GM21367 (cell line): Measurements from ENCODE around the gene TDP1.
A peak's percentile ranks its signal among the peaks of the same experiment; 100 is the strongest.
"Not testable (repeated sequence)": the region's sequence is repeated elsewhere in the genome, so short reads cannot be mapped to it uniquely, and the experiment has no call there.

Experiments used
- ATAC-seq: cut with Tn5 transposase; IDR thresholded peaks from one replicate; pipeline ENCODE4 v1.9.1; 2021; ENCODE audit not compliant: unreplicated experiment

Gene TDP1

DNA sequence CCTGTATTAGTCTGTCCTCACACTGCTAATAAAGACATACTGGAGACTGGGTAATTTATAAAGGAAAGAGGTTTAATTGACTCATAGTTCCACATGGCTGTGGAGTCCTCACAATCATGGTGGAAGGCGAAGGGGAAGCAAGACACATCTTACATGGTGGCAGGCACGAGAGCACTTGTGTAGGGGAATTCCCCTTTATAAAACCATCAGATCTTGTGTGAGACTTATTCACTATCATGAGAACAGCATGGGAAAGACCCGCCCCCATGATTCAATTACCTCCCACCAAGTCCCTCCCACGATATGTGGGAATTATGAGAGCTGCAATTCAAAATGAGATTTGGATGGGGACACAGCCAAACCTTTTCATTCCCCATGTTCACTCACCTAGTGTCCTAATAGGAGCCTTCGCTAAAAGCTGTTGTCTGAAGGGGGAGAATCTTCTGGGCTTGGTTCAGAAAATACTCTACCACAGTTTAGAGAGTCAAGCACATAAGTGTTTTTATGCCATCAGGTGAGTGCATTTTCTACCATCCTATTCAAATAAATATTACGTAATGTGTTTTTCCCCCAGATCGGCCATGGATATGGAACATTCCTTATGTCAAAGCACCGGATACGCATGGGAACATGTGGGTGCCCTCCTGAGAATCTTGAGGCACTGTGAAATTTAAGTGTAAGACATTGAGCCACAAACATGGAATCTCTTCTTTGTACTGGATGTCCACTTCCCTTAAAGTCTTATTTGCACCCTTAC lies 86.9 kb downstream of the TDP1 start:
- no peak for ATAC-seq

DNA sequence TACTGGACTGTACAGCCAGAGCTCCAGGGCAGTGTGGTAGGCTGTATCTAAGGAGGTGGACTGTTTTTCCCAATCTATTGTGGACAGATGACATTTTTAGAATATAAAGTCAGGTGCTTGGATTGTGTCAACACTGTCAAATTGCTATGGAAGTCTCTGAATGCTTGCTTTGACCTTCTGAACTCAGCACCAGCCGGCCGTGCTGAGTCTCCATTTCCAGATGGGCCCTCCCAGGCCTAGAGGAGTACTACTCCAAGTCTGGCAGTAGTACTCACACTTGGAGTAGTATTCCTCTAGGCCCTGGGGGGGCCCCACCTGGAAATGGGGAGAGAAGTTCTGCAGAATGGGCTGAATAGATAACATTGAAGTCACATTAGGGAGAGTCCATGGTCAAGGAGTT lies 89.9 kb downstream of the TDP1 start:
- ATAC-seq: no peak

DNA sequence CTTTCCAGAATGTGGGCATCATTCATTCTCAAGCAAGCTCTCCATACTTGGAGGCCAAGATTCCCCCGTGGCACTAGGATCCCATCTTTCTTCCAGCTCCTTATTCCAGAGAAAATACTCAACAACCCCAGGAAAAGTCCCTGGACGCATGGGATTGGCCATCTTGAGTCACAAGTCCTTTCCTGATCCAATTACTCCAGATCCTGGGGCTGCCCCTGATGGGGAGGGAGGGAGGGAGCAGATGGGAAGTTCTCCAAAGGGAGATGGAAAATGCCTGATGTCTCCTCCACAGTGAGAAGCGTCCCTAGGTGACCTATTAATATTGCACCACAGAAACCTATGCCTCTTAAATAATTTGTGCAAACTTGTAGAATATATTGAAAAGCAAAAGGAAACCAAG lies 93.7 kb downstream of the TDP1 start:
- no peak for ATAC-seq

DNA sequence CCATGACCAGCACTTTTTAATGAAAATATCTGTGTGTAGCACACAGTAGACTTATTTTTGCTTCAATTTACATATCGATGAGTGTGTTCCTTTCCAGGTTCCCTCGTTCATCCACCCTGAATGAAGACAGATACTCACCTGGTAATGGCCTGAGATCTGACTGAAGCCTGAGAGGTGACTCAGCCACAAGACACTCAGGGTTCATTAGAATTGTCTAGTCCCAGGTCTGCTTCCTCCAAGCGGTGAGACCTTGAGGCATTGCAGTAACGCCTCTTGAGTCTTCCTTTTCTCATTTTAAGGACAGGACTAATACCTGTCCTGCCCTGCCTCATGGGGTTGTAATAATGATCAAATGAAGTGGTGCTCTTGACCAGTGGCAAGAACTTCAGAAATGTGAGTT lies 94.5 kb downstream of the TDP1 start:
- no peak for ATAC-seq

DNA sequence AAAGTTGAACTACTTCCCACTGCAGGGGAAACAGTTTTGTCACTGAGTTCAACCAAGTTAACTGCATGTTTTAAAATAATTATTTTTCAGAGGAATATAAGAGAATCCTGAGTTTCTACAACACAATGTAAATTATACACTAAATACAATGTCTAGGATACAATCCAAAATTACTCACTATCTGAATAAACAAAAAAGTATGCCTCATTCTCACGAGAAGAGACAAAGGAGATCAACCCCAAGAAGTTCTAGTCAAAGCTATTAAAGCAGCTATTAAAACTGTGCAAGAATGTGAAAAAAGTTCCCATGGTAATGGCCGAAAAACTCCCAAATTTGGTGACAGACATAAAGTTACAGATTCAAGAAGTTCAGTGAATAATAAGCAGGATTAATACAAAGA lies 97.3 kb downstream of the TDP1 start:
- no peak for ATAC-seq

DNA sequence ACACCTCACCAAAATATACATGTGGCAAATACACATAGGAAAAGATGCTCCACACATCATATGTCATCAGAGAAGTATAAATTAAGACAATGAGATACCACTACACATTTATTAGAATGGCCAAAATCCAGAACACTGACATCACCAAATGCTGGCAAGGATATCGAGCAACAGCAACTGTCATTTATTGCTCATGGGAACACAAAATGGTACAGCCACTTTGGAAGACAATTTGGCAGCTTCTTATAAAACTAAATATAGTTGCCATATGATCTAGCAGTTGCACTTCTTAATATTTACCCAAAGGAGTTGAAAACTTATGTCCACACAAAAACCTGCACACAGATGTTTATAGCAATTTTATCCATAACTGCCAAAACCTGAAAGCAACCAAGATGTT lies 99.1 kb downstream of the TDP1 start:
- no peak for ATAC-seq

DNA sequence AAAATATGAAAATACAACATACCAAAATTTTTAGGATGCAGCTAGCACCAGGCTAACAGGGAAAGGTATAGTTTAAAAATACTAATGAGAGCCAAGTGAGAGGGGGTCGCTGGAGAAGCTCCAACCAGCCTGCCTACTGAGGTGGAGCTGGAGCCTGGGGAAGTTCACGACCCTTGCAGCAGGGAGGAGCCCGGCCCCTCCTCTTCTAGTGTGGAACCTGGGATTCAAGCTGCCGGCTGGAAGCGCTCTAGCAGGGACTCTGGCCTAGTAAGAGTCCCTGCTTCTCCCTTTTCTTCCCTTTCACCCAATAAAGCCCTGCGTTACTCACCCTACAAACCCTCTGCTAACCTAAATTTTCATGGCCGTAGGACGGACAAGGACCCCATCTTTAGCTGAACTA lies 101.1 kb downstream of the TDP1 start:
- ATAC-seq: no peak

DNA sequence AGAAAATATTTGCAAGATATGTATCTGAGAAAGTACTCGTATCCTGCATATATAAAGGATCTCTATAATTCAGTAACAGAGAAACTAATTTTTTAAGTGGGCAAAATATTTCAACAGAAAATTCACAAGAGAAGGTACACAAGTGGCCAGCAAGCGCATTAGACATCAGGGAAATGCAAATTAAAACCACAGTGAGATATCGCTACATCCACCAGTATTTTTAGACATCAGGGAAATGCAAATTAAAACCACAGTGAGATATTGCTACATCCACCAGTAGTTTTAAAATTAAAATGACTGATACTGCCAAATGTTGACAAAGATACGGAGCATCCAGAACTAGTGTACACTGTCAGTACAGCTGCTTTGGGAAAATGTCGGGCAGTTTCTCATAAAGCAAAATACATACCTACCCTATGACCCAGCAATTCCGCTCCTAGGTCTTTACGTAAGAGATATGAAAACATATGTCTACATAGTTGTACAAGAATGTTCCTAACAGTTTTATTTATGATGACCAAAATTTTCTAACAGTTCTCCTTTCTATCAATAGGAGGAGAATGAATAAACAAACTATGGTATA lies 103.2 kb downstream of the TDP1 start:
- no peak for ATAC-seq

DNA sequence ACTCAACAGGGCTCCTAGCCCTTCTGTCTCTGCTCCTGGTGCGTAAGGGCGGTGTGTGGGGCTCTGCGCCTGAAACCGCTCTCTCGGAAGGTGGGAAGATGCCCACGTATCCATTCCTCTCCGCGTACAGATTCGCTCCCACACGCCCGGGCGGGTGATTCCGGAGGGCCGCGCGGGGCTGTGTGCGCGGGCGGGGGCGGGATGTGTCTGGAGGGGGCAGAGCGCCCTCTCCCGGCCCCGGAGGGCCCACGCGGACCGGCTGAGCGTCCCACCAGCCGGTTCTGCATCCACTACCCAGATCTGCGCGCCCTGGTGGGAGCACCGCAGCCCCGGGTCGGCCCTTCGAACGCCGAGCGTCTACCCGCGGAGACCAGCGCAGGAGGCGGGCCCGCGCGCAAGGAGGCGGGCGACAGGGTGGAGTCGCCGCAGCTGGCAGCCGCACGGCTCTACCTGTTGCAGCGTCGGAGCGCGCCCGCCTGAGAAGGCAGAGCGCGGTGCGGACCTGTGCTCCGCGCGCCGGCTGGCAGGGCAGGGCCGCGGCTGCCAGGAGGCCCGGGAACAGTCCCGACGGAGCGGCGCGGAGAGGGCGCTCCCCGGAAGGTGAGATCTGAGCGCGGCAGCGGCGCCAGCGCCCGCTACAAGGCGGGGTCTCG lies 104.7 kb downstream of the TDP1 start:
- peak; percentile 60 for ATAC-seq

DNA sequence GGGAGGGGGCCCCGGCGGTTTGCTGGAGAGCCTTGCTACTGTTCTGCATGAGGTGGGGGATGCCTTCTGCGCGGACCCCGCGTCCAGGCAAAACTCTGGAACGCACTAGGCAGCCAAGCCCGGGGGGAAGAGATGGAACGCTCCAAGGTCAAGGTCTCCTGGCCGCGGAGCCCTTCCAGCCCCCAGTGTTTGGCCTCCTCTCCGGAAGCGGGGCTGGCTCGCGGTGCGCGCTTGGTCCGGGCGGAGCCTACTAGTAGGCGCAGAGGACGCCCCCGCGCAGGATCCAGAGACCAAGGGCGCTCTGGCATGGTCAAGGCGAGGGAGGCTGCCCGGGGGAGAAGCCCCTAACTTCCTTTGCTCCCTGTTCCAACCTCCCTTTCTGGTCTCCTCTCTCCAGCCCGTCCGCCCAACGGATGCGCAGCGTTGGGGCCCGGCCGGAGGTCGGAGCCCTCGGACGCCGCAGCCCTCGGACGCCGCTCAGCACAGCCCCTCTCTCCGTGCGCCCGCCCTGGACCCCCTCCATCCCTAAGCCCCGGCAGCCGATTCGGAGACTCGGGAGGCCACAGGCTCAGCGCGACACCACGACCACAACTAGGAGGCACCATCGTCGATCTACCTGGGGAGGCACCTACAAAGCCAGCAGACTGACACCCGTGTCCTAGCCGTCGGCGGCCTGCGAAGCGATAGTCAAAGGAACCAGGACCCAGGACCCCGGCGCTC lies 105.4 kb downstream of the TDP1 start:
- ATAC-seq: peak; percentile 31

DNA sequence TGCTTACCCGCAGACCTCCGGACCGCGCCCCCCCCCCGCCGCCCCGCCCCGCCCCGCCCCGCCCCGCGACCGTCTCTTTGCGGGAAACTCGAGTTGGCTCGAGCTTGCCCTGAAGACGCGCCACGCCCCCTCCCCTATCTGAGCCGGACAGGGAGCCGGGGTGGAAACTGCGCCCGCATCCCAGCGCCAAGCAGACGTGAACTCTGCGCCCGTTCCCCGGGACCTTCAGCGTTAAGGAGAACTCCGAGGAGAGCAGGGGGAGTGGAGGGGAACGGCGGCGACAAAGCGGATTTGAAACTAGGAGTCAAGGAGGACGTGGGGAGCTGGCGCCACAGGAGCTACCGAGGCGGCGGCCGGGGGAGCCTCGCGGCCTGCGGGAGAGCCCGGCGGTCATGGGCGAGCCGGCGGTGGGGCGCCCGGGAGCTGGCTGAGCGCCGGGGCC lies 106.0 kb downstream of the TDP1 start, which contains the start of gene KCNK13:
KCNK13 (plus strand) TSS at position 310 of the 442 bp plus-strand sequence. CDS start 212 bp downstream, outside the sequence.
- no peak for ATAC-seq

DNA sequence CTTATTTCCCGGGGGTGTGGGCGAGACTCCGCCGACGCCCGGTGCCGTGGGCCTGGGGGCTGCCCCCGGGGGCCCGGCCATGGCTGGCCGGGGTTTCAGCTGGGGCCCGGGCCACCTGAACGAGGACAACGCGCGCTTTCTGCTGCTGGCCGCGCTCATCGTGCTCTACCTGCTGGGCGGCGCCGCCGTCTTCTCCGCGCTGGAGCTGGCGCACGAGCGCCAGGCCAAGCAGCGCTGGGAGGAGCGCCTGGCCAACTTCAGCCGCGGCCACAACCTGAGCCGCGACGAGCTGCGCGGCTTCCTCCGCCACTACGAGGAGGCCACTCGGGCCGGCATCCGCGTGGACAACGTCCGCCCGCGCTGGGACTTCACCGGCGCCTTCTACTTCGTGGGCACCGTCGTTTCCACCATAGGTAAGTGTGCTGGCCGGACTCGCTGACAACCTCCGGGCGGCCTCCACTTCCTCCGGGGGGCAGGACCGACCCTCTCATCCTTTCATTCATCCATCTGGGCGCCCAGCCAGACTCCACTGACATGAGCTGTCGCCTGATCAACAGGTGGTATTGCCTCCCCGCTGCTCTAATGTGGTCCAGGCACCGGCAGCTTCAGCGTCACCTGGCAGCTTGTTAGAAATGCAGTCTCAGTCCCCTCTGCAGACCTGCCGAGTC lies 106.5 kb downstream of the TDP1 start:
- ATAC-seq: no peak

DNA sequence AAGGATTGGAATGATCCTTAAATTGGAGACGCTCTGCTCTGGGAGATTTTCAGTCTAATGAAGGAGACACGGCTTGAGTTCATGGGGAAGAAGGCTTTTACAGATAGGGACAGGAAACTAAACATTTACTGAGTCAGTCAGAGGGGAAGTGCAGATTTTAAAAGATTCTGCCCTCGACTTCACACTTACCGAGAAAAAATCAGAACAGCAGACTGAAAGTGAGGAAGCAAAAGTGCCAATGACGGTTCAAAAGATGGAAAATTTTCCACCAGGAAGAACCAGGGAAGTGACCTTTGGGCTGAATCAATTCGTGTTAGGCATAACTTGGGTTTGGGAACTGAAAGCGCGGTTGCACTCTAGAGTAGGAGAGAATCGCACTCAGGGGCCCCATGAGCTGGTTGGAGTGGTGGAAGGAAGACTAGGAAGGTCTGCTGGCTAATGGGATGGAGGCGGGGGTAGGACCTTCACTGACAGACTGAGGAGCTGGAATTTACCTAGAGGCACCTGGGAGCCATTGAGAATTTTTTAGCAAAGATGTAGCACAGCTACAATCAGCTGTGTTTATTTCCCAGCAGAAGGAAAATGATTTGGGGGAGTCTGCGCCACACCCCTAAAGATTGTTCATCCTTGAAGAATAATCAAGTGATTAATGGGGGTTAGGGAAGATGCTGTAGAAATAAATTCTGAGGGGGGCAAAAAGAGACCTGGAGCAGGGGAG lies 107.3 kb downstream of the TDP1 start:
- no peak for ATAC-seq

DNA sequence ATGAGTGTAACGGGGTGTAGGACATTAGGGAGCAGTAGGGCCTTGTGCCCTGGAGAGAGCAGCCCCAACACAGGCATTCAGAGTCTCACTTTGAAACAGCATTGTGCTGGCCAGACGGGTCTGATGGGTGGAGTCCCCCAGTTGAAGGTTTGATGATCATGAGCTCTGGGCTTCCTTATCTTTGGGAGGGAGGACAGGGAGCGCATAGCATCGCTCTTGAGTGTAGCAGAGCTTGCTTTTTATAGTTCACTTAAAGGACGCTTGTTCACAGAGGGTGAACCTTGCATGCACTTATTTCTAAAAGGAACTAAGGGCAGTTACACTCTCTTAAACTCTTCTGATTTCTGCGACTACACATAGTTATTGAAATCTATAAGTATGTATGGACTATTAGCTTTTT lies 116.6 kb downstream of the TDP1 start:
- no peak for ATAC-seq

DNA sequence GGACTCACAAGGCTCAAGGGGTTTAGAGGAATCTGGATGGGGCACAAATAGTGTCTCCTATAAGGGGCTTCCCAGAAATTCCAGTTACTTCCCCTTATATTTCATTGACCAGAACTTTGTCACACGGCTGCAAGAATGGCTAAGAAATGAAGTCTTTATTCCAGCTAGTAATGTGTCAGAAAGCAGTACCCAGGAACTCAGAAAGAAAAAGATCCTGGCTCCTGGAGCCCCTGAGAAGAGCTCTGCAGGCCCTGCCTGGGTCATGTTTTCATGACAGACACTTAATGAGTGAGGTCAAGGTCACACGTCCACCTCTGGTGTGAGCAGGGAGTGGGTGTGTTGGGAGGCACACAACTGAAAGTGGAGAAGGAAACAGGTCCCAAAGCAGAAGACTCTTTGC lies 123.8 kb downstream of the TDP1 start:
- no peak for ATAC-seq

DNA sequence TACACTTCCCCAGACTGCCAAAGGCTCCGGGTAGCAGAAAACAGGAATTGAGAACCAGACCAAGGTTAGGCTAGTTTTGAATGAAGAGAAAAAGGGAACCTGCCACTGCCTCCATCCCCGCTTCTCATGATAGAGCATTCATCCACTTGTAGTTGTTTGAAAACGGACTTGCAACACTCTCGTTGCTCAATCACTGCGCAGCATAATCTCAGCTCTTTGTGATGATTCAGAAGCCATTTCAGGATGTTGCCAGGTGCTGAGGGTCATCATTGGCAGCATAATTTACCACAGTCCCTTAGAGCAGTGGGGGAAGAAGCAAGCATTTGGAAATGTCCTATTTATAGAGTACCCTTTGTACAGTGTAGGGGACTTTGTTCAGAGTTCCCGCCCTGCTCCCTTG lies 131.7 kb downstream of the TDP1 start:
- no peak for ATAC-seq

DNA sequence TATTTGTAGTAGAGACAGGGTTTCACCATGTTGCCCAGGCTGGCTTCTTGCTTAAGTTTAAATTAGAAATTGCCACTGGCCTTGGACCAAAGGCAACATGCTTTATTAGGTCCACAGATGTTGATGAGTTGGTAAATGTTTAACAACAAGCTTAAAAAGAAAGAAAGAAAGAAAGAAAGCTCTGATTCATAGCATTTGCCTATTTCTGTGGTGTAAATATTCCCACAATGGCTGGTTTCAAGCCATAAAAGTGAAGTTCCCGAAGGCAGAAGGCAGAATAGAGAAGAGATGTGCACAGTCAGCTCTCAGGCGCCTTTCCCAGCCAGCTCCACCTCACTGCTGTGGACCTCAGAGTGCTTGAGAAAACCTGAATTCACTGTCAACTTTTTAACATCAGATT lies 132.4 kb downstream of the TDP1 start:
- no peak for ATAC-seq

DNA sequence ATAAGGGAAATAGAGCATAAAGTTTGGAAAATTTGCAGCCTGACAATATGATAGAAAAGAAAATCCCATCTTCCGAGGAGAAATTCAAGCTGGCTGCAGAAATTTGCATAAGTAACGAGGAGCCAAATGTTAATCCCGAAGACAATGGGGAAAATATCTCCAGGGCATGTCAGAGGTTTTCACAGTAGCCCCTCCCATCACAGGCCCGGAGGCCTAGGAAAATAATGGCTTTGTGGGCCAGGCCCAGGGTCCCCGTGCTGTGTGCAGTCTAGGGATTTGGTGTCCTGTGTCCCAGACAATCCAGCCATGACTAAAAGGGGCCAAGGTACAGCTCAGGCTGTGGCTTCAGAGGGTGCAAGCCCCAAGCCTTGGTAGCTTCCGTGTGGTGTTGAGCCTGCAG lies 133.8 kb downstream of the TDP1 start:
- not testable (repeated sequence) for ATAC-seq

DNA sequence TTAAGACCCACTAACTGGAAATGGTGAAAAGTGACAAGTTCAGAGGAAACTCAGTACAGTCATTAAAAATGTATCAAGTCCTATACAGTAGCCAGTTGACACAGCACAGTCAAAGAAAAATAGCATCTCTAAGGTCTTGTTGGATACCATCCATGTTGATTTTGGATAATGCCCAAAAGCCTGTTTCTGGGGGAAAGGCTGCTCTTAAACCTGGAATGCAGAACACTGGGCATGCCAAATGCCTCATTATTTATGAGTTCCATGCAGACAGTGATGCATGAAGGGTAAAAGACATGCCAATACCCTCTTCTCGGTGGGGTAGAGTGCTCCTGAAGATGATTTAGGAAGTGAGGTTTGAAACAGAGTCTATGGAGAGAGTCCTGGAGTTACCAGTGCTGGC lies 135.7 kb downstream of the TDP1 start:
- no peak for ATAC-seq

DNA sequence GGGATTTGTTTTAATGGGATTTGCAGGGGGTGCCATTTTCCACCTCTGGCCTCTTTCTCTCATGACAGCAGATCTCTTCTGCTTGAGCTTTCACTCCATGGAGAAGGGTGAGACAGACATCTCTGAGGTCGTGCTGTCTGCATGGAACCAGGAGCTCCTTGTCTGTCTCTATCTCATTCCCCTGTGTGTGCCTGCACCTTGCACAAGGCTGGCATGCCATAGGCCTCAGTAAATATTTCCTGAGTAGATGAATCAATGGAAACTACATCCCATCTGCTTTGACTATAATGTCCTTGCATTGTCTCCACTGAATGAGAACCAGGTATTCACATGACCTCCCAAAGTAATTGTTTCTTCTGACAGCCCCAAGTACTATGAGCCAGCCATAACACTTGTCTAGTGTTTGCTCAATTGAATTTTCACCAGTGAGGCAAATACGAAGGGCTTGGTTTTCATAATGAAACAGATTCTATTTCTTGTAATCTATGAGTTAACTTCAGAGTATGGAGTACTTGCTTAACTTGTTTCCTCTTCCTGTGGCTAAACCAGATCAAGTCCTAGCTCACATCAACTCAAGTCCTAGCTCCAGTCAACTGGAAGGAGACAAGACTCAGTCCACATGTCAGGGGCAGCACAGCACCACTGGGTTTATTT lies 138.3 kb downstream of the TDP1 start:
- ATAC-seq: no peak
